SKM-1 (cell line): ENCODE data around the gene SYNPR.
"Not testable (repeated sequence)": the region's sequence is repeated elsewhere in the genome, so short reads cannot be mapped to it uniquely, and the experiment has no call there.

Source experiments
- DNase-seq: peaks from one replicate; lab custom pipeline; 2025; ENCODE audit not compliant: unreplicated experiment; lab: John Stamatoyannopoulos, UW

The SYNPR gene

GRCh38 chr3:63607716-63608115 is 329.6 kb downstream of the SYNPR start:
- no peak for DNase-seq

GRCh38 chr3:63609408-63609807 is 331.3 kb downstream of the SYNPR start:
- DNase-seq = no peak

GRCh38 chr3:63609834-63610233 is 331.7 kb downstream of the SYNPR start:
- no peak for DNase-seq

- DNase-seq = no peak
Observed at GRCh38 chr3:63611382-63611781, 333.3 kb downstream of the SYNPR start.

- DNase-seq = no peak
Observed at GRCh38 chr3:63613561-63613960, 335.5 kb downstream of the SYNPR start.

GRCh38 chr3:63617391-63617790 is 339.3 kb downstream of the SYNPR start:
- no peak for DNase-seq

- no peak for DNase-seq
Observed at GRCh38 chr3:63624941-63625560, 346.9 kb downstream of the SYNPR start.

- DNase-seq = no peak
Observed at GRCh38 chr3:63631670-63632069, 353.6 kb downstream of the SYNPR start.

- DNase-seq = no peak
Observed at GRCh38 chr3:63635186-63635585, 357.1 kb downstream of the SYNPR start.

GRCh38 chr3:63639806-63640205 is 361.7 kb downstream of the SYNPR start:
- no peak for DNase-seq

- no peak for DNase-seq
Observed at GRCh38 chr3:63642488-63642887, 364.4 kb downstream of the SYNPR start.

- DNase-seq = no peak
Observed at GRCh38 chr3:63644212-63644797, 366.2 kb downstream of the SYNPR start.

GRCh38 chr3:63644928-63645781 is 367.0 kb downstream of the SYNPR start:
- not testable (repeated sequence) for DNase-seq

GRCh38 chr3:63652066-63652725 is 374.1 kb downstream of the SYNPR start, which contains the start of gene SNTN:
TSS of gene SNTN (plus strand) at chr3:63652675. CDS start at chr3:63652688, 13 bp downstream.
- no peak for DNase-seq

- DNase-seq = no peak
Observed at GRCh38 chr3:63654211-63654610, 376.1 kb downstream of the SYNPR start.

GRCh38 chr3:63654931-63655330 is 376.8 kb downstream of the SYNPR start:
- no peak for DNase-seq

- no peak for DNase-seq
Observed at GRCh38 chr3:63655519-63655918, 377.4 kb downstream of the SYNPR start.

- DNase-seq = no peak
Observed at GRCh38 chr3:63656786-63657185, 378.7 kb downstream of the SYNPR start.

GRCh38 chr3:63661242-63661641 is 383.1 kb downstream of the SYNPR start:
- no peak for DNase-seq

GRCh38 chr3:63662011-63662410 is 383.9 kb downstream of the SYNPR start:
- DNase-seq = no peak

GRCh38 chr3:63662500-63662899 is 384.4 kb downstream of the SYNPR start:
- DNase-seq = no peak
